WTC11 (cell line): ENCODE measurements around the gene TEKT3. TPM values are rescaled to one million over a fixed set of nuclear protein-coding genes. Genes with fewer than 3 reads are reported as not detected.

Experiments
- ATAC-seq: fragments of 200-7000 bp; cut with Tn5 transposase; 2 replicates; pipeline ENCODE4 v1.10.0; 2021; ENCODE audit warnings: mild to moderate bottlenecking, moderate library complexity
- CTCF ChIA-PET: fragments of 300-600 bp; sonication (Branson Sonifier 250); formaldehyde crosslinking; loops from one replicate; lab custom pipeline; 2021; ENCODE audit warnings: antibody characterized with exemption; lab: Charles Lee
- POLR2A ChIA-PET: fragments of 350-600 bp; sonication (Branson Sonifier 250); formaldehyde crosslinking; loops from one replicate; lab custom pipeline; 2021; ENCODE audit warnings: antibody characterized with exemption; lab: Charles Lee
- DNase-seq: peaks from one replicate; pipeline ENCODE4 v3.0.0; 2021; ENCODE audit warnings: low spot score
- H3K27ac Mint-ChIP-seq: 2 replicates; pipeline ENCODE4 v1.8.0; 2021; ENCODE audit warnings: mixed read lengths
- H3K27me3 Mint-ChIP-seq: 2 replicates; pipeline ENCODE4 v1.8.0; 2021; ENCODE audit warnings: low read depth, mild to moderate bottlenecking, moderate library complexity, mixed read lengths
- H3K36me3 Mint-ChIP-seq: 2 replicates; pipeline ENCODE4 v1.8.0; 2021; ENCODE audit warnings: mixed read lengths
- H3K4me1 Mint-ChIP-seq: 2 replicates; pipeline ENCODE4 v1.8.0; 2022; ENCODE audit warnings: mixed read lengths
- H3K4me3 Mint-ChIP-seq: 2 replicates; pipeline ENCODE4 v1.8.0; 2021; ENCODE audit warnings: mild to moderate bottlenecking, moderate library complexity, mixed read lengths
- H3K9me3 Mint-ChIP-seq: 2 replicates; pipeline ENCODE4 v1.8.0; 2021; ENCODE audit warnings: mixed read lengths
- ATF1 ChIP-seq: sonication (generic); formaldehyde crosslinking; IDR thresholded peaks from 2 replicates; pipeline ENCODE4 v1.8.1; 2023; ENCODE audit warnings: mild to moderate bottlenecking, moderate library complexity, missing genetic modification reagents
- CREM ChIP-seq: sonication (generic); formaldehyde crosslinking; IDR thresholded peaks from 2 replicates; pipeline ENCODE4 v1.8.1; 2022; ENCODE audit warnings: mild to moderate bottlenecking, missing genetic modification reagents, moderate library complexity
- ELF4 ChIP-seq: sonication (generic); formaldehyde crosslinking; IDR thresholded peaks from 2 replicates; pipeline ENCODE4 v1.8.1; 2022; ENCODE audit warnings: low read depth, mild to moderate bottlenecking, moderate library complexity, missing genetic modification reagents
- IRF2 ChIP-seq: sonication (generic); formaldehyde crosslinking; IDR thresholded peaks from 2 replicates; pipeline ENCODE4 v1.8.0; 2022; ENCODE audit warnings: low read depth, missing genetic modification reagents, borderline replicate concordance
- NFATC4 ChIP-seq: fragments of 250-450 bp; sonication (Bioruptor Pico); IDR thresholded peaks from 2 replicates; pipeline ENCODE4 v1.9.0; 2021; ENCODE audit warnings: mild to moderate bottlenecking
- NFYB ChIP-seq: sonication (generic); formaldehyde crosslinking; conservative IDR thresholded peaks from 2 replicates; pipeline ENCODE4 v1.8.0; 2022; ENCODE audit warnings: low read depth, missing genetic modification reagents
- ZNF263 ChIP-seq: sonication (generic); formaldehyde crosslinking; IDR thresholded peaks from 2 replicates; pipeline ENCODE4 v1.8.1; 2022; ENCODE audit warnings: low read depth, mild to moderate bottlenecking, moderate library complexity, missing genetic modification reagents
- ZNF396 ChIP-seq: fragments of 250-450 bp; sonication (Bioruptor Pico); IDR thresholded peaks from 2 replicates; pipeline ENCODE4 v1.8.0; 2021; ENCODE audit warnings: mild to moderate bottlenecking, moderate library complexity, borderline replicate concordance
- total RNA-seq: library from RNA; stranded (reverse); gene quantifications from 3 replicates; pipeline ENCODE4 v1.2.3, GENCODE V29; 2021
- TF ChIP-seq, protein P1 (sequence below): fragments of 250-450 bp; sonication (Bioruptor Pico); IDR thresholded peaks from 2 replicates; pipeline ENCODE4 v1.9.0; 2021; ENCODE audit warnings: mild to moderate bottlenecking, borderline replicate concordance
- TF ChIP-seq, protein P2 (sequence below): fragments of 250-450 bp; sonication (Bioruptor Pico); IDR thresholded peaks from 2 replicates; pipeline ENCODE4 v2.1.2; 2022; ENCODE audit warnings: mild to moderate bottlenecking, moderate library complexity
- TF ChIP-seq, protein P3 (sequence below): sonication (generic); formaldehyde crosslinking; IDR thresholded peaks from 2 replicates; pipeline ENCODE4 v1.8.1; 2022; ENCODE audit warnings: mild to moderate bottlenecking, missing genetic modification reagents, moderate library complexity, borderline replicate concordance
- TF ChIP-seq, protein P4 (sequence below): sonication (generic); formaldehyde crosslinking; IDR thresholded peaks from 2 replicates; pipeline ENCODE4 v1.8.0; 2022; ENCODE audit warnings: missing genetic modification reagents
- TF ChIP-seq, protein P5 (sequence below): fragments of 250-450 bp; sonication (Bioruptor Pico); IDR thresholded peaks from 2 replicates; pipeline ENCODE4 v1.9.0; 2021; ENCODE audit warnings: moderate library complexity, mild to moderate bottlenecking, inconsistent platforms, borderline replicate concordance

Gene TEKT3
- total RNA-seq, 1 experiment from 2014 or later: 3.1 TPM

DNA sequence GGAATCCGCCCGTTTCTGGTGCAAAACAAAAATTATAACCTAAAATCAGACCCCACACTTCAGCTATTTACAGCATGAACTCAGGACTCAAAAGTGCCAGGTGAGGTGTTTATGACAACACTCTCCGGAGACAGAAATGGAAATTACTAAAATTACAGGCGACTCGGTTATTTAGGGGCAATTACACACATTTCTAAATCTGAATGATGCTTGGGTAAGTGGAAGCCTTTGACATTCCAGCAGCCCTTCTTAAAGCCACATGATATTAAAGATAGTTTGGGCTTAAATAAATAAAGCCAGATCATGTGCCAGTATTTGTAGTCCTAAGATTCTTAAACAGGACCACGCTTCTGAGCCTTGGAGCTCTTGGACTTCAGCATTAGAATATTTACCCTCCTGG is 39.6 kb downstream of the TEKT3 start (continued):
- no peak for TF ChIP-seq NFATC4 (CRISPR knock-in tag)
- TF ChIP-seq NFYB: no peak
- TF ChIP-seq IRF2 (CRISPR knock-in tag): no peak
- TF ChIP-seq, protein P1, sequence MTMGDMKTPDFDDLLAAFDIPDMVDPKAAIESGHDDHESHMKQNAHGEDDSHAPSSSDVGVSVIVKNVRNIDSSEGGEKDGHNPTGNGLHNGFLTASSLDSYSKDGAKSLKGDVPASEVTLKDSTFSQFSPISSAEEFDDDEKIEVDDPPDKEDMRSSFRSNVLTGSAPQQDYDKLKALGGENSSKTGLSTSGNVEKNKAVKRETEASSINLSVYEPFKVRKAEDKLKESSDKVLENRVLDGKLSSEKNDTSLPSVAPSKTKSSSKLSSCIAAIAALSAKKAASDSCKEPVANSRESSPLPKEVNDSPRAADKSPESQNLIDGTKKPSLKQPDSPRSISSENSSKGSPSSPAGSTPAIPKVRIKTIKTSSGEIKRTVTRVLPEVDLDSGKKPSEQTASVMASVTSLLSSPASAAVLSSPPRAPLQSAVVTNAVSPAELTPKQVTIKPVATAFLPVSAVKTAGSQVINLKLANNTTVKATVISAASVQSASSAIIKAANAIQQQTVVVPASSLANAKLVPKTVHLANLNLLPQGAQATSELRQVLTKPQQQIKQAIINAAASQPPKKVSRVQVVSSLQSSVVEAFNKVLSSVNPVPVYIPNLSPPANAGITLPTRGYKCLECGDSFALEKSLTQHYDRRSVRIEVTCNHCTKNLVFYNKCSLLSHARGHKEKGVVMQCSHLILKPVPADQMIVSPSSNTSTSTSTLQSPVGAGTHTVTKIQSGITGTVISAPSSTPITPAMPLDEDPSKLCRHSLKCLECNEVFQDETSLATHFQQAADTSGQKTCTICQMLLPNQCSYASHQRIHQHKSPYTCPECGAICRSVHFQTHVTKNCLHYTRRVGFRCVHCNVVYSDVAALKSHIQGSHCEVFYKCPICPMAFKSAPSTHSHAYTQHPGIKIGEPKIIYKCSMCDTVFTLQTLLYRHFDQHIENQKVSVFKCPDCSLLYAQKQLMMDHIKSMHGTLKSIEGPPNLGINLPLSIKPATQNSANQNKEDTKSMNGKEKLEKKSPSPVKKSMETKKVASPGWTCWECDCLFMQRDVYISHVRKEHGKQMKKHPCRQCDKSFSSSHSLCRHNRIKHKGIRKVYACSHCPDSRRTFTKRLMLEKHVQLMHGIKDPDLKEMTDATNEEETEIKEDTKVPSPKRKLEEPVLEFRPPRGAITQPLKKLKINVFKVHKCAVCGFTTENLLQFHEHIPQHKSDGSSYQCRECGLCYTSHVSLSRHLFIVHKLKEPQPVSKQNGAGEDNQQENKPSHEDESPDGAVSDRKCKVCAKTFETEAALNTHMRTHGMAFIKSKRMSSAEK: no peak
- TF ChIP-seq ZNF263 (CRISPR knock-in tag): no peak
- no peak for TF ChIP-seq CREM (CRISPR knock-in tag)
- TF ChIP-seq, protein P2, sequence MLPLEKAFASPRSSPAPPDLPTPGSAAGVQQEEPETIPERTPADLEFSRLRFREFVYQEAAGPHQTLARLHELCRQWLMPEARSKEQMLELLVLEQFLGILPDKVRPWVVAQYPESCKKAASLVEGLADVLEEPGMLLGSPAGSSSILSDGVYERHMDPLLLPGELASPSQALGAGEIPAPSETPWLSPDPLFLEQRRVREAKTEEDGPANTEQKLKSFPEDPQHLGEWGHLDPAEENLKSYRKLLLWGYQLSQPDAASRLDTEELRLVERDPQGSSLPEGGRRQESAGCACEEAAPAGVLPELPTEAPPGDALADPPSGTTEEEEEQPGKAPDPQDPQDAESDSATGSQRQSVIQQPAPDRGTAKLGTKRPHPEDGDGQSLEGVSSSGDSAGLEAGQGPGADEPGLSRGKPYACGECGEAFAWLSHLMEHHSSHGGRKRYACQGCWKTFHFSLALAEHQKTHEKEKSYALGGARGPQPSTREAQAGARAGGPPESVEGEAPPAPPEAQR (CRISPR knock-in tag): no peak
- TF ChIP-seq ELF4: no peak
- TF ChIP-seq, protein P3, sequence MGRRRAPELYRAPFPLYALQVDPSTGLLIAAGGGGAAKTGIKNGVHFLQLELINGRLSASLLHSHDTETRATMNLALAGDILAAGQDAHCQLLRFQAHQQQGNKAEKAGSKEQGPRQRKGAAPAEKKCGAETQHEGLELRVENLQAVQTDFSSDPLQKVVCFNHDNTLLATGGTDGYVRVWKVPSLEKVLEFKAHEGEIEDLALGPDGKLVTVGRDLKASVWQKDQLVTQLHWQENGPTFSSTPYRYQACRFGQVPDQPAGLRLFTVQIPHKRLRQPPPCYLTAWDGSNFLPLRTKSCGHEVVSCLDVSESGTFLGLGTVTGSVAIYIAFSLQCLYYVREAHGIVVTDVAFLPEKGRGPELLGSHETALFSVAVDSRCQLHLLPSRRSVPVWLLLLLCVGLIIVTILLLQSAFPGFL (CRISPR knock-in tag): no peak
- no peak for TF ChIP-seq ZNF396 (CRISPR knock-in tag)
- TF ChIP-seq, protein P4, sequence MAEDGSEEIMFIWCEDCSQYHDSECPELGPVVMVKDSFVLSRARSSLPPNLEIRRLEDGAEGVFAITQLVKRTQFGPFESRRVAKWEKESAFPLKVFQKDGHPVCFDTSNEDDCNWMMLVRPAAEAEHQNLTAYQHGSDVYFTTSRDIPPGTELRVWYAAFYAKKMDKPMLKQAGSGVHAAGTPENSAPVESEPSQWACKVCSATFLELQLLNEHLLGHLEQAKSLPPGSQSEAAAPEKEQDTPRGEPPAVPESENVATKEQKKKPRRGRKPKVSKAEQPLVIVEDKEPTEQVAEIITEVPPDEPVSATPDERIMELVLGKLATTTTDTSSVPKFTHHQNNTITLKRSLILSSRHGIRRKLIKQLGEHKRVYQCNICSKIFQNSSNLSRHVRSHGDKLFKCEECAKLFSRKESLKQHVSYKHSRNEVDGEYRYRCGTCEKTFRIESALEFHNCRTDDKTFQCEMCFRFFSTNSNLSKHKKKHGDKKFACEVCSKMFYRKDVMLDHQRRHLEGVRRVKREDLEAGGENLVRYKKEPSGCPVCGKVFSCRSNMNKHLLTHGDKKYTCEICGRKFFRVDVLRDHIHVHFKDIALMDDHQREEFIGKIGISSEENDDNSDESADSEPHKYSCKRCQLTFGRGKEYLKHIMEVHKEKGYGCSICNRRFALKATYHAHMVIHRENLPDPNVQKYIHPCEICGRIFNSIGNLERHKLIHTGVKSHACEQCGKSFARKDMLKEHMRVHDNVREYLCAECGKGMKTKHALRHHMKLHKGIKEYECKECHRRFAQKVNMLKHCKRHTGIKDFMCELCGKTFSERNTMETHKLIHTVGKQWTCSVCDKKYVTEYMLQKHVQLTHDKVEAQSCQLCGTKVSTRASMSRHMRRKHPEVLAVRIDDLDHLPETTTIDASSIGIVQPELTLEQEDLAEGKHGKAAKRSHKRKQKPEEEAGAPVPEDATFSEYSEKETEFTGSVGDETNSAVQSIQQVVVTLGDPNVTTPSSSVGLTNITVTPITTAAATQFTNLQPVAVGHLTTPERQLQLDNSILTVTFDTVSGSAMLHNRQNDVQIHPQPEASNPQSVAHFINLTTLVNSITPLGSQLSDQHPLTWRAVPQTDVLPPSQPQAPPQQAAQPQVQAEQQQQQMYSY (CRISPR knock-in tag): no peak
- TF ChIP-seq, protein P5, sequence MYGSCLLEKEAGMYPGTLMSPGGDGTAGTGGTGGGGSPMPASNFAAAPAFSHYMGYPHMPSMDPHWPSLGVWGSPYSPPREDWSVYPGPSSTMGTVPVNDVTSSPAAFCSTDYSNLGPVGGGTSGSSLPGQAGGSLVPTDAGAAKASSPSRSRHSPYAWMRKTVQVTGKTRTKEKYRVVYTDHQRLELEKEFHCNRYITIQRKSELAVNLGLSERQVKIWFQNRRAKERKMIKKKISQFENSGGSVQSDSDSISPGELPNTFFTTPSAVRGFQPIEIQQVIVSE (CRISPR knock-in tag): no peak

DNA sequence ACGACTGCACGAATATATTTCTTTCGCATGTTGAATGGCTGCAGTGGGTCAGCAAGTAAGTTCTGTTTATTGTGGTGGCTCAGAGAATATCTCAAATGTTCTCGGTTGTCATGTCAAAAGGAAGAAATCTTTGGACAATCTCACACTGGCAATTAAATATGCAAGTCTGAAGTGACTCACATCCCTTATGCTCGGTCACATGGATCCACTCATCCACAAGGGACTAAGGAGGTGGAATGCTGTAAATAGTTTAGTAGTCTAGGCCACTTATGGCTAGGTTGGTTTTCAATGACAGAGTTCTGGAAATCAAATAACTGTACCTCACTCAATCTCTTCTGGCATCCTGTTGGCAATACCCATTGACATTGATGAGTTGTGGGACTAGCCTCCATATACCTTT is 43.2 kb downstream of the TEKT3 start:
- no peaks in the 10 kb centered on the region for H3K4me1 Mint-ChIP-seq
- H3K27me3 Mint-ChIP-seq: no peaks in the 10 kb centered on the region
- DNase-seq (no peak), ATAC-seq (no peak)
- H3K4me3 Mint-ChIP-seq: no peak overlapping the region
- no peak for TF ChIP-seq ATF1 (CRISPR knock-in tag)
- H3K36me3 Mint-ChIP-seq: no peaks in the 10 kb centered on the region
- ChIA-PET CTCF (no interaction called here), POLR2A (interaction anchor here (0.6 to 0.7 kb wide), 2 partner anchors 15 to 31 kb away, joined by 3 to 7 read pairs; no protein-coding TSS in a partner anchor)
- no peak overlapping the region for H3K27ac Mint-ChIP-seq
- peaks cover 10% of the 10 kb centered on the region for H3K9me3 Mint-ChIP-seq
